Measurements from ENCODE around the gene GPC6. TPM values are rescaled to one million over a fixed set of nuclear protein-coding genes. Genes with fewer than 3 reads are reported as not detected.

Gene GPC6
- polyA plus RNA-seq, 1 donor from 2014 or later: 9.0 TPM

- no peaks in the 10 kb centered on the region for H3K9me3 ChIP-seq (ENCODE audit: low read length)
- H3K4me2 ChIP-seq (ENCODE audit: low read length): no peak overlapping the region
- no peak overlapping the region for H2AFZ ChIP-seq (ENCODE audit: low read depth, low read length)
- H4K20me1 ChIP-seq (ENCODE audit: insufficient read depth): no peaks in the 10 kb centered on the region
- H3K9ac ChIP-seq (ENCODE audit: low read length): no peak overlapping the region
- no peaks in the 10 kb centered on the region for H3F3A ChIP-seq (ENCODE audit: insufficient read depth, low read length, poor library complexity, severe bottlenecking)
- H3K9me2 ChIP-seq (ENCODE audit: insufficient read depth, low read length): no peaks in the 10 kb centered on the region
- H3K36me3 ChIP-seq (ENCODE audit: insufficient read depth, low read length): no peaks in the 10 kb centered on the region
- H3K27ac ChIP-seq (ENCODE audit: low read length): no peak overlapping the region
- no peak overlapping the region for H3K4me3 ChIP-seq (ENCODE audit: low read length)
- no peak for TF ChIP-seq CTCF (IDR thresholded peaks at IDR 0.05; ENCODE audit: poor library complexity, severe bottlenecking)
- TF ChIP-seq TAF1 (IDR thresholded peaks at IDR 0.05; ENCODE audit: low read depth): no peak
- TF ChIP-seq SMC3 (conservative IDR thresholded peaks at IDR 0.05; ENCODE audit: poor library complexity): no peak
- no peak for TF ChIP-seq EP300 (conservative IDR thresholded peaks at IDR 0.05; ENCODE audit: poor library complexity, severe bottlenecking)
- no peak for TF ChIP-seq EZH2 (IDR thresholded peaks at IDR 0.05; ENCODE audit: borderline replicate concordance, insufficient read depth, low read length, poor library complexity, severe bottlenecking)
- peaks cover 54% of the 10 kb centered on the region for H3K79me2 ChIP-seq (replicated peaks; ENCODE audit: insufficient read depth, low read length)
- no peaks in the 10 kb centered on the region for H3K27me3 ChIP-seq (ENCODE audit: insufficient read depth, low read depth, low read length)
Observed at GRCh38 chr13:93238711-93239110, 12.1 kb downstream of the GPC6 start.

GRCh38 chr13:93243375-93244063 is 16.9 kb downstream of the GPC6 start:
- H3K79me2 ChIP-seq (replicated peaks; ENCODE audit: insufficient read depth, low read length): peaks cover 38% of the 10 kb centered on the region
- no peak overlapping the region for H2AFZ ChIP-seq (ENCODE audit: low read depth, low read length)
- H3K9ac ChIP-seq (ENCODE audit: low read length): no peak overlapping the region
- H3K27ac ChIP-seq (ENCODE audit: low read length): no peak overlapping the region
- H3K9me2 ChIP-seq (ENCODE audit: insufficient read depth, low read length): no peaks in the 10 kb centered on the region
- H3K4me3 ChIP-seq (ENCODE audit: low read length): no peak overlapping the region
- H4K20me1 ChIP-seq (ENCODE audit: insufficient read depth): no peaks in the 10 kb centered on the region
- H3K9me3 ChIP-seq (ENCODE audit: low read length): no peaks in the 10 kb centered on the region
- no peak overlapping the region for H3K4me2 ChIP-seq (ENCODE audit: low read length)
- no peaks in the 10 kb centered on the region for H3K27me3 ChIP-seq (ENCODE audit: insufficient read depth, low read depth, low read length)
- H3F3A ChIP-seq (ENCODE audit: insufficient read depth, low read length, poor library complexity, severe bottlenecking): peaks cover 5% of the 10 kb centered on the region
- TF ChIP-seq TAF1 (IDR thresholded peaks at IDR 0.05; ENCODE audit: low read depth): no peak
- TF ChIP-seq SMC3 (conservative IDR thresholded peaks at IDR 0.05; ENCODE audit: poor library complexity): no peak
- TF ChIP-seq EZH2 (IDR thresholded peaks at IDR 0.05; ENCODE audit: borderline replicate concordance, insufficient read depth, low read length, poor library complexity, severe bottlenecking): no peak
- no peak for TF ChIP-seq REST (IDR thresholded peaks at IDR 0.05; ENCODE audit: borderline replicate concordance)
- no peak for TF ChIP-seq POLR2AphosphoS5 (IDR thresholded peaks at IDR 0.05)
- TF ChIP-seq RAD21 (conservative IDR thresholded peaks at IDR 0.05): no peak
- TF ChIP-seq EP300 (conservative IDR thresholded peaks at IDR 0.05; ENCODE audit: poor library complexity, severe bottlenecking): no peak
- no peak for TF ChIP-seq CTCF (IDR thresholded peaks at IDR 0.05; ENCODE audit: poor library complexity, severe bottlenecking)
- no peak for TF ChIP-seq MXI1 (conservative IDR thresholded peaks at IDR 0.05; ENCODE audit: poor library complexity, severe bottlenecking)
- no peaks in the 10 kb centered on the region for H3K36me3 ChIP-seq (ENCODE audit: insufficient read depth, low read length)

Measured in neural cell (in vitro differentiated cells).